HEK293T (cell line): ENCODE measurements around the gene CBLB.

ENCODE experiments used
- BHLHE40 ChIP-seq: fragments of 450-650 bp; IDR thresholded peaks from 2 replicates; pipeline ENCODE4 v1.6.1; 2016; ENCODE audit warnings: mild to moderate bottlenecking, moderate library complexity, borderline replicate concordance
- FOXK2 ChIP-seq: fragments of 450-650 bp; IDR thresholded peaks from 2 replicates; pipeline ENCODE4 v1.6.1; 2016; ENCODE audit warnings: mild to moderate bottlenecking
- FOXM1 ChIP-seq: fragments of 450-650 bp; IDR thresholded peaks from 2 replicates; pipeline ENCODE4 v1.6.1; 2017; ENCODE audit warnings: mild to moderate bottlenecking, borderline replicate concordance
- LEF1 ChIP-seq: fragments of 450-650 bp; IDR thresholded peaks from 2 replicates; pipeline ENCODE4 v1.6.1; 2017; ENCODE audit warnings: mild to moderate bottlenecking, borderline replicate concordance
- TARDBP ChIP-seq: fragments of 450-650 bp; IDR thresholded peaks from 2 replicates; pipeline ENCODE4 v1.6.1; 2016
- TF ChIP-seq, protein P1 (sequence below): fragments of 450-650 bp; IDR thresholded peaks from 2 replicates; pipeline ENCODE4 v1.6.1; 2016

DNA sequence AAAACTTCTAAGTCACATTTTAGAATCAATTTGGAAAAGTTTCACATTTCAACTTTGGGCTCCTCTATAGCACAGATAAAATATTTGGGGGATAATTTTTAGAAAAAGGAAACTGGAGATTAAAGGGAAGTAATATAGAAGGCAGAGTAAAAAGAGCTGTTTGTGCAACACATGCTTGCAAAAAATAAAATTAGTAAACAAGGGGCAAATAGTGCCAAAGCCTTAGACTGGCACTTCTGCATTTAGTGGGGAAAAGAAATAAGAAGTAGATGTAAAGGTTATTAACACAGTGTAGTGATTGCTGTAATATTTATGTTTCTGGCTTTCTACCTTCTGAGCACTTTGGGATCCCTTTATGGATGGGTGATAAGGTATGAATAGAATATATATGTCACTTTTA lies 246.6 kb downstream of the CBLB start:
- TF ChIP-seq, protein P1, sequence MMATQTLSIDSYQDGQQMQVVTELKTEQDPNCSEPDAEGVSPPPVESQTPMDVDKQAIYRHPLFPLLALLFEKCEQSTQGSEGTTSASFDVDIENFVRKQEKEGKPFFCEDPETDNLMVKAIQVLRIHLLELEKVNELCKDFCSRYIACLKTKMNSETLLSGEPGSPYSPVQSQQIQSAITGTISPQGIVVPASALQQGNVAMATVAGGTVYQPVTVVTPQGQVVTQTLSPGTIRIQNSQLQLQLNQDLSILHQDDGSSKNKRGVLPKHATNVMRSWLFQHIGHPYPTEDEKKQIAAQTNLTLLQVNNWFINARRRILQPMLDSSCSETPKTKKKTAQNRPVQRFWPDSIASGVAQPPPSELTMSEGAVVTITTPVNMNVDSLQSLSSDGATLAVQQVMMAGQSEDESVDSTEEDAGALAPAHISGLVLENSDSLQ, result no peak
- TF ChIP-seq FOXM1, result no peak
- no peak for TF ChIP-seq BHLHE40
- no peak for TF ChIP-seq TARDBP
- TF ChIP-seq LEF1, result no peak
- TF ChIP-seq FOXK2, result no peak
